Vagina (tissue), 2 donors: Measurements from ENCODE around the gene COMMD4. TPM values are rescaled to one million over a fixed set of nuclear protein-coding genes. Genes with fewer than 3 reads are reported as not detected.
"Not testable (repeated sequence)": the region's sequence is repeated elsewhere in the genome, so short reads cannot be mapped to it uniquely, and the experiment has no call there.

Source experiments
- DNase-seq, 2 donors: peaks; one replicate each; pipeline ENCODE4 v3.0.0-alpha.2; 2017; ENCODE audit errors: extremely low spot score in 2 of 2
- H3K27ac ChIP-seq: fragments of 200-600 bp; sonication (generic); one replicate; pipeline ENCODE4 v1.5.1; 2019
- H3K27me3 ChIP-seq: fragments of 200-600 bp; sonication (generic); one replicate; pipeline ENCODE4 v1.5.1; 2019
- H3K36me3 ChIP-seq, 2 donors: fragments of 200-600 bp; sonication (generic); one replicate each; pipeline ENCODE4 v1.5.1; 2017 to 2019
- H3K4me1 ChIP-seq: fragments of 200-600 bp; sonication (generic); one replicate; pipeline ENCODE4 v1.5.1; 2019
- H3K4me3 ChIP-seq, 2 donors: fragments of 200-600 bp; sonication (generic); 1 replicate in 1 of 2; 2 replicates in 1 of 2; pipeline ENCODE4 v1.5.1; 2016 to 2019
- H3K9me3 ChIP-seq: fragments of 200-600 bp; sonication (generic); one replicate; pipeline ENCODE4 v1.5.1; 2019
- POLR2A ChIP-seq, 2 donors: fragments of 450-650 bp; IDR thresholded peaks; one replicate each; pipeline ENCODE4 v1.6.1; 2017; ENCODE audit warnings: antibody characterized with exemption in 2 of 2, mild to moderate bottlenecking in 2 of 2, moderate library complexity in 2 of 2
- POLR2AphosphoS5 ChIP-seq, 2 donors: sonication (generic); formaldehyde crosslinking; IDR thresholded peaks; one replicate each; pipeline ENCODE4 v1.9.0; 2017; ENCODE audit warnings: antibody characterized with exemption in 2 of 2, mild to moderate bottlenecking in 2 of 2, low read depth in 1 of 2; ENCODE audit not compliant: insufficient read depth in 1 of 2
- intact Hi-C: fragments of 100-400 bp; cut with DNase I; formaldehyde crosslinking; loops from one replicate; pipeline ENCODE4 v1.15.1; 2023
- microRNA counts, 2 donors: library from miRNA; unstranded; fragments of <30 nt; microRNA quantifications; one replicate each; lab custom pipeline; 2016 to 2017
- microRNA-seq: library from miRNA; unstranded; fragments of <30 nt; microRNA quantifications from one replicate; pipeline ENCODE4, GENCODE V29; 2017; ENCODE audit warnings: borderline number of aligned reads, borderline replicate concordance
- small RNA-seq: library from RNA; depleted of rRNA; stranded (forward); fragments of <200 nt; gene quantifications from one replicate; pipeline ENCODE3, GENCODE V24; 2016
- total RNA-seq: library from RNA; depleted of rRNA; stranded (reverse); fragments of >200 nt; gene quantifications from one replicate; pipeline ENCODE4 v1.2.3, GENCODE V29; 2016
- TF ChIP-seq, protein P1 (sequence below), 3 experiments: fragments of 450-650 bp in 2 of 3; fragments of 200-600 bp in 1 of 3; sonication (generic) in 1 of 3; IDR thresholded peaks; one replicate each; pipeline ENCODE4 v1.5.1; 2017 to 2019; ENCODE audit warnings: antibody characterized with exemption in 3 of 3, mild to moderate bottlenecking in 2 of 3, moderate library complexity in 2 of 3

Gene COMMD4
- total RNA-seq, 1 donor from 2014 or later: 57.5 TPM

DNA sequence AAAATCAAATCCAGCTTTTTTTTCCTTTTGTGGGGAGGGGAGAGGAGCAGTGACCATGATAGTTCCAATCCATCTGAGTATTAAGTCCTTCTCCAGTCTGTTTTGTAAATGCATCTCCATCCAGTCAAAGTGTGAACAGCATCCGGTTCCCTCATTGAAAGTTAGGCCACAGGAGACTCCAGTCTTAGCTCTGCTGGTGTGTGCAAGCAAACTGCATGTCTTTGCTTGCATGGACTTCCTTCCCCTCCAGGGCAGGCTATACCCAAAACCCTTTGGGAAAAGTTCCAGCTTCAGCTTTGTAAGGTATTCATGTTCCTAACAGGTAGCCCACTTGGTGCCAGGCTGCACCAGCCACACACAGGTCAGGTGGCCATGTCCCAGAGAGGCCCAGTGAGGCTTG lies 35.6 kb downstream of the COMMD4 start:
- no peak overlapping the region for H3K4me3 ChIP-seq
- no peaks in the 10 kb centered on the region for H3K9me3 ChIP-seq
- H3K36me3 ChIP-seq: peaks cover 0 to 59% of the 10 kb centered on the region in 2 donors
- H3K4me1 ChIP-seq: peaks cover 20% of the 10 kb centered on the region
- DNase-seq: no peak
- intact Hi-C loops: no loop called here
- no peak overlapping the region for H3K27ac ChIP-seq
- no peaks in the 10 kb centered on the region for H3K27me3 ChIP-seq
- TF ChIP-seq POLR2AphosphoS5 (IDR thresholded peaks at IDR 0.05; ENCODE audit: insufficient read depth in 1 of 2, low read depth in 1 of 2) (no peak), POLR2A (IDR thresholded peaks at IDR 0.05) (no peak)
- TF ChIP-seq, protein P1, sequence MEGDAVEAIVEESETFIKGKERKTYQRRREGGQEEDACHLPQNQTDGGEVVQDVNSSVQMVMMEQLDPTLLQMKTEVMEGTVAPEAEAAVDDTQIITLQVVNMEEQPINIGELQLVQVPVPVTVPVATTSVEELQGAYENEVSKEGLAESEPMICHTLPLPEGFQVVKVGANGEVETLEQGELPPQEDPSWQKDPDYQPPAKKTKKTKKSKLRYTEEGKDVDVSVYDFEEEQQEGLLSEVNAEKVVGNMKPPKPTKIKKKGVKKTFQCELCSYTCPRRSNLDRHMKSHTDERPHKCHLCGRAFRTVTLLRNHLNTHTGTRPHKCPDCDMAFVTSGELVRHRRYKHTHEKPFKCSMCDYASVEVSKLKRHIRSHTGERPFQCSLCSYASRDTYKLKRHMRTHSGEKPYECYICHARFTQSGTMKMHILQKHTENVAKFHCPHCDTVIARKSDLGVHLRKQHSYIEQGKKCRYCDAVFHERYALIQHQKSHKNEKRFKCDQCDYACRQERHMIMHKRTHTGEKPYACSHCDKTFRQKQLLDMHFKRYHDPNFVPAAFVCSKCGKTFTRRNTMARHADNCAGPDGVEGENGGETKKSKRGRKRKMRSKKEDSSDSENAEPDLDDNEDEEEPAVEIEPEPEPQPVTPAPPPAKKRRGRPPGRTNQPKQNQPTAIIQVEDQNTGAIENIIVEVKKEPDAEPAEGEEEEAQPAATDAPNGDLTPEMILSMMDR (IDR thresholded peaks at IDR 0.05): no peak

DNA sequence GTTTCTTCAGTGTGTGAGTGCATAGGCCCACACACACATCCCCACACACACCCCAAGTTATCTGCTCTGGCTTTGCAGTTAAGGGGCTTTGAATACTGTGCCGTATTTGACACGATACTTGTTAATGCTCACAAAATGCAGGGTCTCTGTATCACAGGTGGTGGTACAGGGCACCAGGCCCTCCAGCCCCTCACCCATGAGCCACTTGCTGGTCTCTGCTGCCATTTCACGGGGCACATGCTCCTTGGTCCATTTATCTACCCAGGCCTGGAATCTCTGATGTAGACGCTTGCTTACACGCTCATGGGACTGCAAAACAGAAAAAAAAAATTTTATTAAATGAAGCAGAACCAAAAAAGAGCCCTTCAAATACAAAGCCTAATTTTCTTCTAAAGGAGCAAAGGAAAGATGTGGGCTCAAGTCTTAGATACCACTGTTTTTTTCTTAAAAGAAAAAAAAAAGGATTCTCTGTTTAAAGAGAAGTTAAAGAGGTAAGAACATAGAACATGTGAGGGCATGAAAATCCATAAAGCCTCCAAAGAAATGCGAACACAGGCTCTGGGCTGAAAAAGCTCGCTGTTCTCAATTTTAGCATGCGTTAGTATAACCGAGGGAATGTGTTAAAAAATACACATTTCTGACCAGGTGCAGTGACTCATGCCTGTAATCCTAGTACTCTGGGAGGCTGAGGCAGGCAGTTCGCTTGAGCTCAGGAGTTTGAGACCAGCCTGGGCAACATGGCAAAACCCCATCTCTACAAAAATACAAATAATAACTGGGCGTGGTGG lies 36.2 kb downstream of the COMMD4 start:
- no peaks in the 10 kb centered on the region for H3K27me3 ChIP-seq
- no peak overlapping the region for H3K4me3 ChIP-seq
- intact Hi-C loops: no loop called here
- H3K27ac ChIP-seq: no peak overlapping the region
- H3K4me1 ChIP-seq: peaks cover 20% of the 10 kb centered on the region
- DNase-seq: peak in 1 of 2 donors; percentile 61
- H3K9me3 ChIP-seq: no peaks in the 10 kb centered on the region
- TF ChIP-seq POLR2AphosphoS5 (IDR thresholded peaks at IDR 0.05; ENCODE audit: insufficient read depth in 1 of 2, low read depth in 1 of 2) (no peak), POLR2A (IDR thresholded peaks at IDR 0.05) (no peak)
- TF ChIP-seq, protein P1 (IDR thresholded peaks at IDR 0.05): no peak
- H3K36me3 ChIP-seq: peaks cover 0 to 56% of the 10 kb centered on the region in 2 donors

DNA sequence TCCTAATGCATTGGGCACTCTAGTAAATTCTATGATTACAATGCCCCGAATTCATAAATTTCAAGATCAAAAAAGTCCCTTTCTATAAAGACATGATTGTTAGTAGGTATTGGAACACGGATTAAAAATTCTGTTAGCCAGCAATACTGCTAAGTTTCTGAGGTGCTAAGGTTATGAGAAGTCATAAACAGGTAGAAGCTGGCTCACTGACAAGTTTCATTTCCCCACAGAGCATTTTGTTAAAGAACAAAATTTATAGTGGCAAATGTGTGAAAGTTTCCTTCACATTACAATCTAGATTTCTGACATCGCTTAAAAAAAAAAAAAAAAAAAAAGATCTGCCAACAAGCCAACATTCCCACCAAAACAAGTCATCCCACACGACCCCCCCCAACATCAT lies 44.9 kb downstream of the COMMD4 start:
- TF ChIP-seq POLR2AphosphoS5 (IDR thresholded peaks at IDR 0.05; ENCODE audit: insufficient read depth in 1 of 2, low read depth in 1 of 2): no peak
- TF ChIP-seq, protein P1 (IDR thresholded peaks at IDR 0.05): no peak
- TF ChIP-seq POLR2A (IDR thresholded peaks at IDR 0.05): no peak
- H3K36me3 ChIP-seq: peaks cover 8 to 81% of the 10 kb centered on the region in 2 donors
- no peaks in the 10 kb centered on the region for H3K27me3 ChIP-seq
- H3K9me3 ChIP-seq: no peaks in the 10 kb centered on the region
- H3K4me3 ChIP-seq: no peak overlapping the region
- DNase-seq: no peak
- intact Hi-C loops: no loop called here
- H3K4me1 ChIP-seq: no peaks in the 10 kb centered on the region
- no peak overlapping the region for H3K27ac ChIP-seq

DNA sequence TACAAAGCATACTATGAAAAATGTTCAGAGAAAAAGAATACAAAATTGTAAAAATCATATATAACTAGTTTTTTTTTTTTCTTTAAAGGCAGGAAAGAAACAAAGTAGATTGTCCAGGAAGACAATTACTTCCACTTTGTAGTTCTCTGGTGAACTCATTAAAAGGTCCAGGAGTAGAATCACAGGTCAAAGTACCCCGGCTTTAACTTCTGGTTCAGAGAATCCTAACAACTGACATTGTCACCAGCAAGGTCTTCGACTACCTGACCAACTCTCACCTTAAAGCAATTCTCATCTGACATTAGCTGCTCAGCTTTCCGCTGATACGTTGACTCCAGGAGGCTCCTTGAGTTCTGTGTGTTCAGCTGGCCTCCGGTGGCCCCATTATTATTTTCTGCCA lies 48.1 kb downstream of the COMMD4 start:
- H3K4me1 ChIP-seq, intact Hi-C loops, H3K9me3 ChIP-seq, DNase-seq, H3K4me3 ChIP-seq, H3K27me3 ChIP-seq, H3K27ac ChIP-seq: not testable (repeated sequence)
- peaks cover 8 to 90% of the 10 kb centered on the region in 2 donors for H3K36me3 ChIP-seq

MicroRNAs encoded within 50 kb of the gene (microRNA counts, 767-probe panel; counts per million panel counts)
- 1,705 to 2,222 counts per million in 2 donors for microRNA hsa-miR-631 (lab: Ali Mortazavi, UCI)

Small RNA genes within 50 kb of the gene (microRNA-seq; reads per million reads assigned to microRNA genes)
- gene MIR631: not detected

Small RNA genes within 50 kb of the gene (small RNA-seq; reads per million reads assigned to genes)
- not detected for gene RN7SL327P

Other genes starting within 250 kb of the COMMD4 start
- 20.9 TPM for gene C15orf39, start 134.2 kb upstream of the COMMD4 start, total RNA-seq
- not detected for gene GOLGA6C, start 77.7 kb upstream of the COMMD4 start, total RNA-seq
- not detected for gene GOLGA6D, start 53.2 kb upstream of the COMMD4 start, total RNA-seq
- 69.2 TPM for gene NEIL1, start 11.0 kb downstream of the COMMD4 start, total RNA-seq
- 198 TPM for gene MAN2C1, start 32.5 kb downstream of the COMMD4 start, total RNA-seq
- gene SIN3A, start 115.6 kb downstream of the COMMD4 start, total RNA-seq: 59.2 TPM
- gene PTPN9, start 243.3 kb downstream of the COMMD4 start, total RNA-seq: 18.2 TPM